Measurements from ENCODE around the gene SMIM12.
A peak's percentile ranks its signal among the peaks of the same experiment; 100 is the strongest.

SMIM12 gene

DNA sequence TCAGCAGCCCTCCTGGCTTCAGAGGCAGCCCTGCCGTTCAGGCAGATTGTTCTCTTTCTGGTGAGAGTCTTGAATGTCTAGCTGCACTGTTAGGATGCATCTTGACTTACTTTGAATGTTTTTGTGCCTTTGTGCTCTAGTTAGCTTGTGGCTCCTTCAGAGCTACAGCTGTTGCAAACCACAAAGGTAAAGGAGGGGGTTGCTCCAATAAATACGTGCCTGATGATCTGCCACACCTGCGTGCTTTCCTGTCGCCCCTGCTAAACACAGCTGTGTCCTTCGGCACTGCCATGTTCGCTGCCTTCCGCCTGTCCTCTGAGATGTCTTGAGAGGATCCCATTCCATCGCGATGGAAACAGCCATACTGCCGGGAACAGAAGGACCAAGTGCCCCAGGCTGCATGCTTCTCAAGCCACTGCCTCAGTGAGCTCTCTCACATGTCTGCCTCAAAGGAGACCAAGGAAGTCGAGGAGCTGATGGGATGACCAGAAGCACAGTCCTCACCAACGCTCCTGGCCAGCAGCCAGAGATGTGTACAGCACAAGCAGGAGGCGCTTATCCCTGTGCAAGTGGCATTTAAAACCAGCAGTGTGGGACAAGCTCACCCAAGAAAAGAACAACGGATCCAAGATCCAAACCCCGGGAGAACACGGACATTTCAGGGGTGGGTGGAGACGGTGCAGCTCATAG, 12.0 kb upstream of the SMIM12 start:
- no peak for DNase-seq

DNA sequence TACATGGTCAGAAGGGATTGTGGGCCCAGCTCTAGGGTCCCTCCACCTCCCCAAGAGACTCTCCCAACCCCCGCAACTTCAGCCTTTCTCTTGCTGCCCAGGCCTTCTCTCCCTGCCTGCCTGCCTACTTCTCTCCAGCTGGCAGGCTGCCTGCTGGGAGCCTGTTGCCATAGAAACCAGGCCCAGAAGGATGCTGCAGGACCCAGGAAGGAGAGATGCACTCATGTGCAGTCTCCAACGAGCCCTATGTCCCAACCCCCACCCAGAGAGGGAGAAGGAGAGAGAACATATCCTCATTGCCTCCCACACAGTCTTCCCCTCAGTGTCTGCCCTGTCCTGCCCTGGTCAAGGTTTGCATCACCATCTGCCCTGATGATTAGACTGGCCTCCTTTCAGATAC, 10.8 kb upstream of the SMIM12 start:
- DNase-seq, result no peak

DNA sequence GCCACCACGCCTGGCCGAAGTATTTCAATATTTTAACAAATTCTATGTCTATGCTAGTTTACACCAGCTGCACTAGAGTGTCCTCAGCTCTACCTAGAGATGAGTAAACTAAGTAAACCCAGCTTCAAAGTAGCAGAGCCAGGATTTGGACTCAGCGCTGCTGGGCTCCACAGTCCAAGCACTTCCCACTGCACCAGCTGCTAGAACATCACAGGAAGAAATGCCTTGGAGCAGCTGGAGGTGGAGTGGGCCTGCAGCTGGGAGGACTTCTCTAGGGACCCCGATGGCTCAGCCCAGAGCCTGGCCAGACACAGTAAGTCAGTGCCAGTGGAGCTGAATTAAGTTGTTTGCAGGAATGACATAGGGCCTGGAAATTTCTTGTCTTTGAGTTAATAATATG, 10.2 kb upstream of the SMIM12 start:
- DNase-seq, result no peak

DNA sequence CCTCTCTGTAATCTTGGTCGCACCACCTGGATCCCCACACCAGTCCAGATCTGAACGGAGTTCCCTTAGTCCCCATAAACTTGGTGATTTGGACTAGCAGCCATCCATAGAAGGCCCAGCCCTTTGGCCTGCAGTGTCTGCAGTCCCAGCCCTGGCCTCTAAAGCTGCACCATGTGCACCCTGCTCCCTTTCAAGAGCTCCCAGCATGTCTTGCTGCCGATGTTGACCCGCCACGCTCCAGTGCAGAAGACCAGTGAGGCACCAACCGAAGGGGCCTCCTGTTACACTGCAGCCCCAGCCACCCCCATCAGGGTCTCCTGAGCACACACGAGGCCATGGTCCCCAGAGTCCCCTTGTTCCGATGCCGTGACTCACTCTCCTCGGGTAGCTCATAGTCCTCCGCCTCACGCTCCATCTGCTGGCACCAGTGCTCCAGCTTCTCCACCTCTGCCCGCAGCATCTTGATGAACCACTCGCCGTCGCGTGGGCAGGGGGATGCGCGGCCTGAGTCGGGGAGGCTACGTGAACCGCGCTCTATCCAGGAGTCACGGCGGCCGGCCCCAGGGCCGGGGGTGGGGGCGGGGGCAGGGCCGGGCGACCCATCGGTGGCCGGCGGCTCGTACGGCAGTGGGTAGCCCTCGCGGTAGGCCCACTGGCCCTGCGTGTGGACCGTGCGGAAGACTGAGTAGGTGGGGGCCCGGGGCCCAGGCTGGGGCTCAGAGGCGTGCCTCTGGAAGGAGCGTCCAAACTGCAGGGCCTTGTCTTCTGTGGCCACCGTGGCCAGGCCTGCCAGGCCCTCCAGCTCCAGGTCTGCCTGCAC, 8.9 kb upstream of the SMIM12 start:
- no peak for DNase-seq

DNA sequence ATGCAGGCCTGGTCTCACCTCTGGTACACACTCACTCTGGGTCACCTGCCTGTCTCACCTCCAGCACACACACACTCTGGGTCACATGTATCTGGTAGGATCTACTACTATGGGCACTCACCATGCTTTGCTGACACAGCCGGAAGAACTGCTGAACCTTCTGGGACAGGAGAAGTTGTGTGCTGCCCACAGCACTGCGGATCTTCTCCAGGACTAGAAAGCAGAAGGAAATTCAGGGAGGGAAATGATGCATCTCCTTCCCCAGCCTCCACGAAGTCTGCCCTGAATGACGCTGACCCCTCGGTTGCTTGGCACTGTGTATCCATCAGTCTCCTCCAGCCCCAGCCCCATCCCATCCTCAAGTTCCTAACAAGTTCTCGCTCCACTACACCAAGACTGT, 7.9 kb upstream of the SMIM12 start:
- DNase-seq, result no peak

DNA sequence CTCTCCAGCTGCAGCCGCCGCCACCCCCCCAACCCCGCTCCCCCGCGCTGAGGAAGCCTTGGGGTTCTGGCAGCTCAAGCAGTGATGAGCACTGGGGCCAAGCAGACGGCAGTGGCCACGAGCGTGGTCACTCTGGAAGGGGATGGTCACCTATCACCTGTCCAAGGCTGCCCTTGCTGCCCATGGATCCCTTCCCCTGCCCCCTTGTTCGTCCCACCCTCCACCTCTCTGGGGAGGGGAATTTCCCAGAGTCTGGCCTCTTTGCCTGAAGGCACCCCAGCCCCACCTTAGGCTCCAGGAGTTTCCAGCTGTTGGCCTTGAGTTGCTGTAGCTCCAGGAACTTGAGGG, 7.2 kb upstream of the SMIM12 start:
- DNase-seq, result no peak

DNA sequence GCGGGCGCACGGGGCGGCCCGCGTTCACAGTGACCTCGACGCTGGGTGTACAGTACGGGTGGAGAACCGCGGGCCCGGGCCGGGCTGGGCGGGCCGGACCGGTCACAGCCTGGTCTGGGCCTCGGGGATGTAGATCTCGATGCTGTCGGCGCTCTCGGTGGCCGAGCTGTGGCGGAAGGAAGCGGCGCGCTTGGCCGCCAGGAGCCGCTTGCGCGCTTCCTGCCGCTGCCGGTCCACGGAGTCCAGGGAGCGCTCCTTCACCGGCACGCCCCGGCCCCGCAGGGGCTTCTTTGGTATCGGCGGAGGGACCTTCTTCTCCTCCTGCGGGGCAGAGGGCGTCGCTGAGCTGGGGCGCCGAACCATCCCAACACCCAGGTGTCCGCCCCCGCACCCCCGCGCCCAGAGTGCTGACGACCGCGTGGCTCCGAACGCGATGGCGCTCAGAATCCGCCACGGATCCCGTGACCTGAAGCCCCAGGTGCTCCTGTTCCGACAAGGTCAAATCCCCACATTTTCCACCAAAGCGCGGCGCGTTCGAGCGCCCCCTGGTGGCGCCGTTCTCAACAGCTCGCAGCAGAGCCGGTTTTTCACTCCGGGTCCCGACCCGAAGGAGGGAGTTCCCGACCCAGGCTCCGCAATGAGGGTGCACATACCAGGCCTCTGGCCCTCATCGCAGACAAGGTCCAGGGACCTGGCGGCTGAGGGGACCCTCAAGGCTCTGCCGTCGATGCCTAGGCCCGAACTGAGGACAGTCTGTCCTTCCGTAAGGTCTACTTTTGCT, 6.6 kb upstream of the SMIM12 start:
- DNase-seq, result no peak

DNA sequence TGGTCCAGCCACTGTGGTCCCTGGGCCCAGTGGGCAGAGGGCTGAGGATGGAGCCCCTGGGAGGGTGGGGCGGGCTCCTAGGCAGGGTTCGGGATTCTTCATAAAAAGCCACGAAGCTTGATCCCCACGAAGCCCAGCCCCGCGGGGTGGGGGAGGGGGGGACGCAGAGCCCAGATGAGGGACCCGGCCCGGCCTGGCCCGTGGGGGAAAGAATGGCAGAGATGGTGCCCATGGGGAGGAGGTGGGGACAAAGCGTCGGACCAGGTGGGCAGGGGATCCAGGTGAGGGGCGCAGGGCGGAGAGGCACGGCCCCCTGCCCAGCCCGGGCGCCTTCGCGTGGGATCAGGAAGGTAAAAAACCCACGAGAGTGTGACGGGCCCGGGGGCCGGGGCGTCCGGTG, 6.0 kb upstream of the SMIM12 start:
- no peak for DNase-seq

DNA sequence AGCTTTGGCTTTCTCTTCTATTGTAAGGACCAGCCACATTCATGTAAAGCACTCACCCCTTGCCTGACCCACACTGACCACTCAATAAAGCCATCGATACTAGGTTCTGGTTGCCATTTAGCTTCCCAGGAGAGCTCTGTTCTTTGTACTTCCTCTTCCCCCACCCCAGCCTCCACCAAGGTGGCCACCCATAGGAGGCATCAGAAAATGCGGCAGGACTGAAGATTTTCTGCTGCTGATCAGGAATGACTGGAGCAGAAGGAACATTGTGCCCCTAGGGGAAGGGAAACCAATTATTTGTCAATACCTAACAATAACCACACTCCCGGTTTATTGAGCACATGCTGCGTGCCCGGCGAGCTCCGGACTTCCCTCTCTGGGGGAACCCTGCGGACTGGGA, 5.2 kb upstream of the SMIM12 start:
- DNase-seq, result no peak

DNA sequence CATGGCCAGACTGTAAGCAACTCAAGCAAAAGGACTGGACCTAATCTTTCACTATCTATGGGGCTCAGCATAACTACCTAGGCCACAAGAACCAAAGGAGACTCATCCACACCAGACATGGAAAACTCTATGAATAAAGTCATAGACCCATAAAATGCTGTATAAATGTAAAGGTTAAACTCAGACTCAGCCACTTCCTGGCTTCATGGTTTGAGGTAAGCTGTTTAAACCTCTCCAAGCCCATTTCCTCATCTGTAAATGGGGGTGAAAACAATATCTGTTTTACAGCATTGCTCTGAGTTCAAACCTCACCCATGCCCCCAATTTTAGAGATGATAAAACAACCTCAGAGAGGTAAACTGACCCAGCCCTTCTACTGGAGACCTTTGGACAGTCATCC, 4.0 kb upstream of the SMIM12 start:
- DNase-seq, result no peak

DNA sequence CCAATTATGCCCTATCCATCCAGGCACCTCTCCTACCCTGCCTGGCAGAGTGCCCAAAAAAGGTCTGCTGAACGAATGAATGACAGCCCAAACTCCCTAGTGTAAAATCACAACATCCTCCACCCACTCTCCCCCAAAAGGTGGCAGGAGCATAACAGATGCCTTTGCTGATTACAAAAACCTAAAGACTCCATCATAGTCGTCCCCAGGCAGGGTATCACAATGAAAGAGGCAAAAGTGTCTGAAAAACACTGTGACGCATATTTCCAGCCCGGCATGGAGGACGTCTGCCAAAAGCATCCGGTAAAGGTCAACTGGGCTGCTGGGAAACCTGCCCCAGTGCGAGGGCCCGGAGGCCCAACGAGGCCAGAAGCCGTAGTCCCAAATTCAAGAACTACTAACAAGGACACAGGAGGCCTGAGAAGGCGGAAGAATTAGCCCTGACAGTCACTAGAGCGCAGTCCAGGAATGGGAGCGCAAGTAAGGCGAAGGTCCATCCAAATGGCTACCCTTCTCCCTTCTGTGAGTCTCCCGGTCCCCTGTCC, 576 bp downstream of the SMIM12 start:
- no peak for DNase-seq

DNA sequence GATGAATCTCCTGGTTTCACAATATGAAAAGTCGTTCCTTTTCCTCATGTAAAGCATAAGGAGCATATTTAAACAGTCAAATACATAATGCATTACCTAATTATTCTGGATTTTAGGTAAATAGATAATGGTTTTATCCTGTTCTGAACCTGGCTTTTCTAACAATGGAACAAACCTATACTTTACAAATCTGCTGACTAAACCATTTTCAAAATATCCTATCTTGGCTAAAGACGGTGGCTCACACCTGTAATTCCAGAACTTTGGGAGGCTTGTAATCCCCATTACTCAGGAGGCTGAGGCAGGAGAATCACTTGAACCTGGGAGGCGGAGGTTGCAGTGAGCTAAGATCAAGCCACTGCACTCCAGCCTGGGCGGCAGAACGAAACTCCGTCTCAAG, 2.9 kb downstream of the SMIM12 start:
- DNase-seq, result no peak

DNA sequence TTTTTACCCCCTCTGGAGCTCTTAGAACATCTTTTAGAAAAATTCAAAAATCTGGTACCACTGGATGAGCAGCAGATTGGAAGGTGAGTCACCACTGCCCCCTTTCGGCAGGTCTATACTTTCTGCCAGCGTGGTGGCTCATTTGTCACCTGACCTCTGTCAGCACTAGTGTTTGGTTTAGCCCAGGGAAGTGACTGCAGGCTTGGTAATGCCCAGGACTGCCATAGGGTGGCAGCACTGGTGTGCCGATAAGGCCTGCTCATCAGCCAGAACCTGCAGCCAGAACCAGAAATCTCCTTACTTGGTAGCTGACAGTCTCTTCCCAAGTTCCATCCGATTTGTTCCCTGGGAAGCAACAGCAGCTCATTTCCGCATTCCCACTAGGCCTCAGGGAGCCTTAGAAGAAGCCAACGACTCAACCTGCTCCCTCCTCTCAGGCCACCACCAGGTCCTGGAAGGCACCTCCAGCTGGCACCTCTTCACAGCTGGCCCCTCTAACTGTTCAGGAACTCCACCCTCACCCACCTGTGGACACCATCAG, 6.8 kb downstream of the SMIM12 start:
- peak; percentile 50 for DNase-seq

DNA sequence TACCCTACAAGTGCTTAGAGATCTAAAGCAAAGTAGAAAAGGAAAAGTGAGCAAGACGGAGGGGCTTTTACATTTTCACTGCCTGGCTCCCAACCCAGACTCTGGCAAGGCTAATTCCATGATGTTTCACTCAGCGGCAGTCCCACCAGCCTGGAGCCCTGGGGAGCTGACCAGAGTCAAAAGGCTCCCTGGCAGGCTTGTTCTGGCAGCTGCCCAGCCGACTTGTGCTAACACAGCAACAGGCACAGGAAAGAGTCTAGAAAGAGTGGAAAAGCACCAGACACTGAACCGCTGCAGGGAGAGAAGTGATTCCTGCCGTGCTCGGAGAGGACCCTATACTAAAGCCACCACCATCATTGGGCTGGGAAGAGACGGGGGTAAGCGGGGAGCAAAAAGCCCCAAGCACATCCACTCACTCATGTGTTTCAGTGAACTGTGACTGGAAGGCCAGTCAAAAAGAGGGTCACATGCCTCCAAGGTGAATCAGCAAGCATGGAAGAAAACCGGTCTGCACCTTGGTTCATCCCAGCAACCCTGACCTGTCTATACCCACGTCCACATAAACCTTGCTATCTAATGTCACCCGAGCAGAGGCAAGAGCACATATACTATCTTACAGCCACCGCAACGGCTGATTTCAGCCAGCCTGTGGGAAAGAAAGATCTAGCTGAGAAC, 8.0 kb downstream of the SMIM12 start:
- no peak for DNase-seq

DNA sequence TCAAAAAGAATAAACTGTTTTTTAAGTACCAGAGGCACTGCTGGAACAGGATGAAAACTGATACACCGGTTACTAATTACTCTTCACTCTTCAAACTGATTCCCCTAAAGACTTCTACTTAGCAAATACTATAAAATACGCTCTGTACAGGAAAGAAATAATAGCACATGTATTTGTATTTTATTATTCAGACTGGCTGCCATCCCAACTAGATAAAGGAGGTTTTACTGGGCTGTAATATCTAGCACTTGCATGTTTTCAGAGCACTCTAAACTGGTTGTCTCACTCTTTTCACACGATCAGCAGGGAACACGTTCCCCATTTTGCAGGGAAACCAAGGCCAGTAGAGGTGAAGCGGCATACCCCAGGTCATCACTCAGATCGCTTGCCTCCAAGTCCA, 9.2 kb downstream of the SMIM12 start:
- DNase-seq, result no peak

DNA sequence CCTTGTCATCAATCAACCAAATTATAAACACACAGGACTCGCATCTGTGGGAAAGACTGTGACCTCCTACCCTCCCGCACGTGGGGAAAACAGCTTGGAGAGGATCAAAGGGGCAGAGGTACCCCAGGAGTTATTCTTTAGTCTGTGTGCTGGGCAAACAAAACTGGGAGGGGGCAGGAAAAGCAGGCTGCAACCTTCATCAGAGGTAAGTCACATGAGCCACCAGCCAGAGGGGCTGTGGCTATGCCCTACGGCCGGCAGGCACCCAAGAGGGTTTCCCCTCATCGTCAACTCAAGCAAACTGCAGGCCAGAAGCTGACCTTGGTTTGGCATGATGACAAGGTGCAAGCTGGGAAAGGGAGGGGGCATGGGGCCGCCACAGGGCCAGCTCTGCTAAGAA, 12.5 kb downstream of the SMIM12 start:
- DNase-seq, result no peak

DNA sequence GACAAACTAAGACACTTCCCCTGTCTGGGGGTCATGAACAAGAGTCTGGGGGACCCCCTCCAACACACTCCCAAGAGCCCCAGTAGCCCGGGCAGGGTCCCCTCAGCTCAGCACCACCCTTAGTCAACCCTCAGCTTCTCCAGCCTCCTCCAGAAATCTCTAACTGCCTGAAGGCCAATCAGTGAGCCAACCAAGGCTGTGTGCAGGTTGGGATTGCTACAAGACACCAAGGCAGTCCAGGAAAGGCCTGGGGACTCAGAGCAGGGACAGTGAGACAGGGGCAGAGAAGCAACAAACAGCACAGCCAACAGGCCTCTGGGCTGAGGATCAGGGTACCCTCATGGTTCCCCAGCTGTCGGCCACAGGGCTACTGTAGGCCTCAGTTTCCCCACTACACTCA, 13.3 kb downstream of the SMIM12 start:
- DNase-seq, result no peak

DNA sequence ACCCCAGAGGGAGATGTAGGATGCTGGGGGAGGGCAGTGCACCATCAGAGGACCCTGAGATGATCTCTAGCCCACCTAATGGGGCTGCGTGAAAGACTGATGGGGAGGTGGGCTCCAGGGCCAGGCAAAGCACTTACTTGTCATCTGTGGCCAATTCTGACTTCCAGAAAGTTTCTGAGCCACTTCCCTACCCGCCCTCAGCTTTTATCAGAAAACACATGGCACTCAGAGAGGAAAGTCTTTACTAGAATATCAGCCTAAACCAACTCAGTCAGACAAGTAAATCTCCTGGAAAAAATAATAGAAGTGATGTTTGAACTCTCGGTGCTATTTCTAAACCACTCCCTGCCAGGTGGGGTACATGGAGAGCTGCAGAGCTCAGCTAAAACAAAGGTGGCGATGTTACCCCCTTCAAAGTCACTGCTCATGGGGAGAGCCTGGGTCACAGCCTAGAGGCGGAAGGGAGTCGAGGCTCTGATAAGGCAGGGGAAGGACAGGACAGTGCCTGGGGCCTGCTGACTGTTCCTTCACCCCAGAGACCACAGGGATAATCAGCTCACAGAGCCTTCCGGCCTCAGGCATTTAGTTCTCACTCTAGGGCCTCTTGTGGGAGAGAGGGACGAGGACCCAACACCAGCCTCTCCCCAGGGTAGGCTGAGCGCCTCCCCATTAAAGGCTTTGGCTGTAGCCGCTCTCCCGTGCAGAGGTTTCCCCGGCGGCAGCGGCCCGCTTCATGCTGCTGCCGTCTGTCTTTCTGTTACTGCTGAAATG, 14.2 kb downstream of the SMIM12 start:
- no peak for DNase-seq

DNA sequence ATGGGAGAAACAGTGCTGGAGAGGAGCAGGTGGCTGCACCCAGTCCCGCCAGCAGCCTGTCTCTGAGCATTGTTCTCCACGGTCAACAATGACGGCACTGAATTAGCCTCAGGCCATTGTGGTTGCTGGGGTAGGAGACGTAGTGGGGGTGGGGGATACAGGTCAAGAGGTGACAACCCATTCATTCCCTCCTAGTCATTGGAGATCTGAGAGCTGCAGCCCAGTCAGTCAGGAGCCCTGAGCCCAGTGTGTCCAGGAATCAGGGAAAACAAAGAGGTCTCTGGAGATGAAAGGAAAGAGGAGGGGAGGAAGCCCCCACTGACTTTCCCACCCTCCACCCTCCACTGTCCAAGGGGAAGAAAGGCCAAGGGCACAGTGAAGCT, 15.3 kb downstream of the SMIM12 start:
- no peak for DNase-seq

DNA sequence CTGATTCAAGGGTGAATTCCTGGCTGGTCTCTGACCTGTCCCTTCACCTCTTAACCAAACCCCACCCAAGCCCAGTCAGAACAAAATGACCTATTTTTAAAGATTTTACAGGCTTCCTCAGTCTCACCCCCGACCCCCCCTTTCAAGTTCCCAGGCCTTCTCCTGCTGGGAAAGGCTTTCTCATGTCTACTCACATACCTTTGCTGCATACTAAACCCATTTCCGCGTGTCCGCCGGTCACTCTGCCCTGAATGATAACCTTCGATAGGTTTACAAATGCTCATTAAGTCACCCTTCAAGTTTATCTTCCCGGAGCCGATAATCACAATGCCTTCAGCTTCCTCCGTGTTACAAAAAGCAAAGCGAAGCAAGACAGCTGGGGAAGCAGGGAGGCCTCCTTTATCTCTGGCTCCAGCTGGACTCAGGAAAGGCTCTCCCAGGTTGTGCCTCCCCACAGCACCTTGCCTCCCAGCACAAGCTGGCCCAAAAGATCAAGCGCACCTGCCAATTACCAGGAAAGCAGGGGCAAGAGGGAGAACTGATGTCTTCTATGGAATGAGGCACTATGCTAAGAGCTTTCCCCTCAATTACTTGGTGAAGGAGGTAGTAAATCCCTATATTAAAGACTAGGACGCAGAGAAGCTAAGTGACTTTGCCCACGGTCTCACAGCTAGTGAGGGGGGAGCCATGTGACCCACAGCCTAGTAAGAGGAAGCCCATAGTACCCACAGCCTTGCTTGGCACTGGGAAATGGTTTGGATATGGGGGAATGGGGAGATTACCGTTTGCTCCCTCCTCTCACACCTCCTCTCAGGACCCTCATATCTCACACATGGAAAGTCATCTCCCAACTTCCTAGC, 15.9 kb downstream of the SMIM12 start:
- no peak for DNase-seq

DNA sequence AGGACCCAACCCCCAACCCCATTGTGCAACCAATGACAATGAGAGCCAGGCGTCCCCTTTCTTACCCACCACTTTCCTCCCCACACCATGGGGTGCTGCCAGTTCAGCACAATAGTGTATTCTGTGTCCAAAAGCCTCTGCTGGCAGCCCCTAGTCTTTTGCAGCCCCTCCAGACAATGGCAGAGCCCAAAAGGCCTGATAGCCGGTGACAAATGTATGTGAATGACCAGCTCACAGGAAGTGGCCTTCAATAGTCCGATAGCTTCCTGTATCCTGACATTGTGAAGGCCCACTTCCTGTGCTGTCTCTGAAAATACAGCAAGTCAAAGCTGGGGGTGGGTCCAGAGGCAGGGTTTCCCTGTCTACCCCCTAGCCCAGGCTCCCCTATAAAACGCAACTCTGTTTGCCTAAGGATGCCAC, 16.6 kb downstream of the SMIM12 start:
- DNase-seq, result no peak

All from SIG-M5 (cell line).